Activated CD8-positive, alpha-beta memory T cell treated with anti-CD3 and anti-CD28 coated beads for 1 hour (primary cell): ENCODE measurements around the gene MRM1.
A peak's percentile ranks its signal among the peaks of the same experiment; 100 is the strongest.

Experiments
- DNase-seq, 2 donors: peaks; one replicate each; pipeline ENCODE4 v3.0.0-alpha.2; 2020; ENCODE audit warnings: low read depth in 1 of 2; ENCODE audit errors: extremely low read depth in 1 of 2

The MRM1 gene, protein sequence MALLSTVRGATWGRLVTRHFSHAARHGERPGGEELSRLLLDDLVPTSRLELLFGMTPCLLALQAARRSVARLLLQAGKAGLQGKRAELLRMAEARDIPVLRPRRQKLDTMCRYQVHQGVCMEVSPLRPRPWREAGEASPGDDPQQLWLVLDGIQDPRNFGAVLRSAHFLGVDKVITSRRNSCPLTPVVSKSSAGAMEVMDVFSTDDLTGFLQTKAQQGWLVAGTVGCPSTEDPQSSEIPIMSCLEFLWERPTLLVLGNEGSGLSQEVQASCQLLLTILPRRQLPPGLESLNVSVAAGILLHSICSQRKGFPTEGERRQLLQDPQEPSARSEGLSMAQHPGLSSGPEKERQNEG

GRCh38 chr17:36601303-36602029 lies at the start of gene MRM1:
MRM1 (plus strand) TSS chr17:36601583; CDS start chr17:36601811, 228 bp downstream.
- DNase-seq, result peak; percentile 83 to 89

- DNase-seq, result no peak
These were observed 47.9 kb upstream of the MRM1 start for GRCh38 chr17:36553459-36553858.

GRCh38 chr17:36566081-36566480 lies 35.3 kb upstream of the MRM1 start:
- no peak for DNase-seq

DNA sequence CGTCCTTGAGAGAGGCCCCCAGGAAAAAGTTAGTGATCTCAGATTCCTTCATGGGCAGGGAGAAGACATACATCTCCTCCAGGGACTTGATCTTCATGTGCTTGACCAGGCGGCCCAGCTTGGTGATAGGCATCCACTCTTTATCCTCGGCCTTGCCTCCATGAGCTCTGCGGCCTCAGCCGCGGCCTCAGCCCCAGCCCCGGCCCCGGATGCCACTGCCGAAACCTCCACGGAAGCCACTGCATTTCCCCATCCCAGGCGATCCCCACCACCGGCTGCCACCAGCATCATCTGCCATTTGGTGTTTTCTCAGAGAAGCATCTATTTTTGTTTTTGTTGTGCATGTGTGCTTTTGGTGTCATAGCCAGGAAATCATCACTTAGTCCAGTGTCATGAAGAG lies 26.4 kb upstream of the MRM1 start:
- no peak for DNase-seq

DNA sequence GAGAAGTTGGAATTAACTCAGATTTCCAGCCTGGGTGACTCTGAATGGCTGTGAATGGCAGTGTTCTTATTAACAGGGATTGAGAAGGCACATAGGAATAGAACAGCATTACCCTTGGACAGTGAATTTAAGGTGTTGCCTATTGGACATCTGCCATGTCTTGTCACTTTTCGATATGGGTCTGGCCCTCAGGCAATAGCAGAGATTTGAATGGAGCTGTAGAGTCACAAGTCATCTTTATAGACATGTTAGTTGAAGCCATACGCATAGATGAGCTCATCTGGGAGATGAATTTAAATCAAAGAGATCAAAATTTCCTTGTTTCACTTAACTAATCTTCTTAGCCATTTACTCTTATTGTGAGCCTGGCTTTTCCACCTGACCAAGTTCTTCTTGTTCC lies 24.6 kb upstream of the MRM1 start:
- no peak for DNase-seq

DNA sequence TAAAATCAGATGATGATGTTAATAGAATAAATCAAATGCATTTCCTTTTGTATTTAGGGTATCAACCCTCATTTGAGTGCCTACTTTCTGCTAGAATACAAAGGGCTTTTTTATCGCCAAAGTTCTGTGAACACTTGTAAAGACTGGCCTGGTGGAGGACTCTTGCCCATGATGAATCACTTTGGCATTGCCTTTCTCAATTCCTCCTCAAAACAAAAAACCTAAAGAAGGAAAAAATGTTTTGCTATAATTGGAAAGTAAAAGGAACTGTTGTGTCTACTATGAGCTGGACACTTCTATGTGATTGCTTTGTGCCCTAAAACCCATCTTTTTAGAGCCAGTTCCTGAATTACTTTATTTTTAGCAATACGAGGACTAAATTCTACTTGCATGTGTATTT lies 22.7 kb upstream of the MRM1 start:
- no peak for DNase-seq

- DNase-seq, result no peak
These were observed 17.6 kb upstream of the MRM1 start for GRCh38 chr17:36583787-36584186.

- no peak for DNase-seq
These were observed 15.2 kb upstream of the MRM1 start for GRCh38 chr17:36586138-36586537.

DNA sequence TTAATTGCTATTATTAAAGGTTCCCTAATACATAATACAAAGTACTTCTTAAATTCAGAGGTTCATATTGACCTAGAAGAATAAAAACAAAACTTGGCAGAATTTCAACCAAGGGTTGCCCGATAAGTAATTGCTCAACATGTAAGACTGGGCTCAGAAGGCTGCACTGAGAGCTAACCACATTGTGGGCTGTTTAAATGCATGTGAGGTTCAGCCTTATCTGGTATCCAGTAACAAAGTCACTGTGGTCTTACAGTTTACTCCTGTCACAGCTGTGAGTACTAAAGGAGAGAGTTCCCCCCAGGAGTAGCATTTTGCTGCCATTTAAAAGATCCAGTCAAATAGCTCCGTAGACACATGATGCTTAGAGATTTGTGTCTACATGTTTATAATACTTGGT lies 11.3 kb upstream of the MRM1 start:
- no peak for DNase-seq

GRCh38 chr17:36591434-36592315 lies 9.7 kb upstream of the MRM1 start, which contains the start of gene DHRS11:
DHRS11 (plus strand) TSS chr17:36591879; CDS start chr17:36592010, 131 bp downstream.
- peak in 1 of 2 donors; percentile 67 for DNase-seq

GRCh38 chr17:36592316-36592715 lies 9.1 kb upstream of the MRM1 start:
- no peak for DNase-seq

DNA sequence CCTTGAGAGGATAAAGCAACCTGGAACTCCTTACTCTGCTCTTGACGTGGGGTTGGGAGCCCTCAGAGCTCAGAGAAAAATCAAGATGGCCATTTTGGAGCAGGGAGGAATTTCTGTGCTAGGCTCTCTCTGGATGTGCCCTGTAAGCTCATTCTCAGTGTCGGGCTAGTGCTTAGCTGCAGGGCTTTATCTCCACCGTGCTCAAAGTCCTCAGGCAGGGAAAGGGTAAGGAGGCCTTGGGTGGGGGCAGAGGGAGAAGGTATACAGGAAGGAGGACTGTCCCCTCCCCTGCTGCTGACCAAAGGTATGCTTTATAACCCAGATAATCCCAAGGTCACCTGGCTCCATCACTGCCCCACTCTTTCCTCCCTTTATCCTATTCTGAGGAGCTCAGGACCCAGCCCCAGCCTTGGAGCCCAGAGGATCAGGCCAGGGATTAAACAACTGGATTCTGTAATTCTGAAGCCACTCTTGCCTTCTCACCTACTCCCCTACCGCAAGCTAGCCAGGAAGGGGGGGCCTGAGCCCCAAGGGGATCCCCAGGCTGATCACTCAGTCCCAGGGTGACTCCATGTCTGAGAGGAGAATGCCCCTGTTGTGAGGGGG lies 8.6 kb upstream of the MRM1 start:
- DNase-seq, result no peak

GRCh38 chr17:36593656-36594316 lies 7.6 kb upstream of the MRM1 start:
- no peak for DNase-seq

DNA sequence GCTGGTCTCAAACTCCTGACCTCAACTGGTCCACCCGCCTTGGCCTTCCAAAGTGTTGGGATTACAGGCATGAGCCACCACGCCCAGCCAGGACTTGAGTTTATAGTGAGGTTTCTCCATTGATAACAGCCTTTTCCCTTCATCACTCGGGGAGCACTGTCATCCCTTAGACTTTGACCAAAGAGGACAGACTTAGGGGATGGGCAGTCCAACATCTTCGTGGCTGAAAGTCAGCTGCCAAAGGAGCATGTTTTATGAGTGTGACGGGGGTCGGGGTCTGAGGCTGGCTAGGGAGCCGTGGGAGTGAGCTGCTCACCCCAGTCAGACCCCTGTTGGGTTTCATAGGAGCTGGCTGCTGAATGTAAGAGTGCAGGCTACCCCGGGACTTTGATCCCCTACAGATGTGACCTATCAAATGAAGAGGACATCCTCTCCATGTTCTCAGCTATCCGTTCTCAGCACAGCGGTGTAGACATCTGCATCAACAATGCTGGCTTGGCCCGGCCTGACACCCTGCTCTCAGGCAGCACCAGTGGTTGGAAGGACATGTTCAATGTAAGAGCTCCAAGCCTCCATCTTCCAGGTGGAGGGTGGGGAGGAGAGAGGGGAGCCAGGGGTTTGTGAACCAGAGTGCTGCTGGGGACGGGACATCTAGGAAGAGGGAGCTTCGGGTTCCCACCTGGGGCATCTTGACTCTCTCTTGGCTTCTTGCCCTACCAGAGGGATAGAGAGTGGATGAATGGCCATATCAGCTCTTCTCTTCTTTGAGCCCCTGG lies 6.6 kb upstream of the MRM1 start:
- no peak for DNase-seq

DNA sequence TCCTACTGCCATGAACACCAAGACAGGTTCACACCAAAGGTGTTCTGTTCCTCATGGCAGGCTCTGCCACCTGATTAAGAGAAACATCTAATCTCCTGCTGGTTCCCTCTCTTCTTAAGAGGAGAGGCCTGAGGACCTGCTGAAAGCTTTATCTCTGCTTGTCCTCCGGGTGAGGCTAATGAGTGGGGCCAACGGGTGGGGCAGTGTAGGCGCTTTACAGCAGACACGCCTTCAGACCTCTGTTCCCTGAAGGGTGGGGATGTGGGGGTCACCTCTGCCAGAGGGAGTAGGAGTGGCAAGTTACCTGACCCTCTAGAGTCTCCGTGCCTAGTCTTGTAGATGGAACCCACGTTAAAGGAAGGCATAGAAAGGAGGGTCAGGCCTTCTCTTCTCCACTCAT lies 4.2 kb upstream of the MRM1 start:
- no peak for DNase-seq

DNA sequence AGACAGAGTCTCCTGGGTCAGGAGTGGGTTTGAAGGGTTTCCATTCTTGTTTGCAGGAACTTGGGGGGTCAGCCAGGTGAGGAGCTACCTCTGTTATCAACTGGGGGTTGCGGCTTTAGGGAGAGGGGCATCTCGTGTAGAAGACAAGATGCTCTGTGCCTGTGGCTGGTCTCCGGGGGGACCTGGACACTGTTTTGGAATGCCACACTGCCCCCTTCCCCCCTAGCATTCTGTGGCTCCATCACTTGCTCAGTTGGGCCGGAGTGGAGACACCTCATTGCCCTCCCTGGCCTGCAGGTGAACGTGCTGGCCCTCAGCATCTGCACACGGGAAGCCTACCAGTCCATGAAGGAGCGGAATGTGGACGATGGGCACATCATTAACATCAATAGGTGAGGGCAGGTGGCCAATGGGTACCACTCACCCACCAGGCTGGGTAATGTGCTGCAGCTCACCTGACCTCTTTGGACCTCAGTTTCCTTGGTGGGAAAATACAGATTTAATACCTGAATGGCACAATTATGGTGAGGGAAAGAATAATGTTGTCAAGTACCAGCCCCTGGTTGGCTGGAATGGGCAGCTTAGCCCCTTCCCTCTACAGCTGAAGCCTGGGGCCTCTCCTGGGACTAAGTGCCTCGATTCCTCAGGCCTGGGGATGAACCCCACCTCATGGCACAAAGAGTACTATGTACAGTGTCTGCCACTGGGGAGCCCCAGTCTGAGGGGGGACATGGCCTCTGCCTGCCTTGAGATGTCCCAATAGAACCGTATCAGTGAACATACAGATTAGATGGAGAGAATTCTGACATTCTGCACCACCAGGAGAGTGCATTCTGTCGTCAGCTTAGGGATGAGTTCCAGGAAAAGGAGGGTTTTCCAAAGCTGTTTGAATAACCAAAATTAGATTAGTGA lies 3.3 kb upstream of the MRM1 start:
- no peak for DNase-seq

DNA sequence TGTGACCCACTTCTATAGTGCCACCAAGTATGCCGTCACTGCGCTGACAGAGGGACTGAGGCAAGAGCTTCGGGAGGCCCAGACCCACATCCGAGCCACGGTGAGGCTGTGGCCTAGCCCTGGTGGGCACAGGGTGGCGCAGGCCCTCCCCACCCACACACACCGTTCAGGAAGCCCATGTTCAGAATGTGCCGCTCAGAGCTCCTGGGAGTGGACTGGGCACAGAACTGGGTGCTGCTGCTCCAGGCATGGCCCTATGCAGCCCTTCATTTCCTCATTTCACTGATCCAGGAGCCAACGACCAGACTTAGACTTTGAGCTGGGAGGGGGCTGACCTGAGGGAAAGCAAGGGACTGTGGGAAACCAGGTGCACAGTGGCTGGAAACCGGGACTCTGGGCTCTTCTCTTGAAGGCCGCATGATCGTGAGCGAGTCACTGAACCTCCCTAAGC lies 2.4 kb upstream of the MRM1 start:
- no peak for DNase-seq

- DNase-seq, result no peak
These were observed 1.7 kb upstream of the MRM1 start for GRCh38 chr17:36599546-36600250.
